Trophoblast cell (in vitro differentiated cells and primary cell): ENCODE results near the gene CHST9.
"Not testable (repeated sequence)": the region's sequence is repeated elsewhere in the genome, so short reads cannot be mapped to it uniquely, and the experiment has no call there.

Experiments
- DNase-seq, 2 donors: peaks; one replicate each; pipeline ENCODE4 v3.0.0-alpha.2; 2016
- H2AFZ ChIP-seq: 2 replicates; pipeline ENCODE4 v1.6.1; 2013; ENCODE audit warnings: low read length, moderate library complexity, mild to moderate bottlenecking; ENCODE audit not compliant: insufficient read depth, poor library complexity
- H2AK5ac ChIP-seq: 2 replicates; pipeline ENCODE4 v1.6.1; 2013; ENCODE audit warnings: mild to moderate bottlenecking, low read length
- H2BK120ac ChIP-seq: 2 replicates; pipeline ENCODE4 v1.6.1; 2013; ENCODE audit warnings: low read length, mild to moderate bottlenecking, moderate library complexity; ENCODE audit not compliant: insufficient read depth, poor library complexity
- H2BK12ac ChIP-seq: 2 replicates; pipeline ENCODE4 v1.6.1; 2013; ENCODE audit warnings: mild to moderate bottlenecking, low read length, moderate library complexity
- H2BK5ac ChIP-seq: 2 replicates; pipeline ENCODE4 v1.6.1; 2013; ENCODE audit warnings: low read length, low read depth, moderate library complexity, mild to moderate bottlenecking; ENCODE audit not compliant: poor library complexity
- H3K14ac ChIP-seq: 2 replicates; pipeline ENCODE4 v1.6.1; 2013; ENCODE audit warnings: mild to moderate bottlenecking, low read length
- H3K18ac ChIP-seq: 2 replicates; pipeline ENCODE4 v1.6.1; 2013; ENCODE audit warnings: mild to moderate bottlenecking, low read length
- H3K23ac ChIP-seq: 2 replicates; pipeline ENCODE4 v1.6.1; 2013; ENCODE audit warnings: low read length
- H3K27ac ChIP-seq: 2 replicates; pipeline ENCODE4 v1.5.1; 2013; ENCODE audit warnings: low read depth, mild to moderate bottlenecking, inconsistent platforms, low read length, moderate library complexity
- H3K27me3 ChIP-seq: 2 replicates; pipeline ENCODE4 v1.6.1; 2013; ENCODE audit warnings: inconsistent platforms, mild to moderate bottlenecking, low read length, moderate library complexity; ENCODE audit not compliant: insufficient read depth
- H3K36me3 ChIP-seq, 2 experiments: 1 replicate in 1 of 2; 2 replicates in 1 of 2; pipeline ENCODE4 v1.6.1; 2013; ENCODE audit warnings: low read length in 2 of 2, mild to moderate bottlenecking in 2 of 2, moderate library complexity in 1 of 2; ENCODE audit not compliant: insufficient read depth in 2 of 2, control insufficient read depth in 1 of 2
- H3K4ac ChIP-seq: 2 replicates; pipeline ENCODE4 v1.6.1; 2013; ENCODE audit warnings: low read depth, mild to moderate bottlenecking, low read length, moderate library complexity
- H3K4me1 ChIP-seq, 2 experiments: 1 replicate in 1 of 2; 2 replicates in 1 of 2; pipeline ENCODE4 v1.6.1; 2013; ENCODE audit warnings: low read length in 2 of 2, mild to moderate bottlenecking in 2 of 2, moderate library complexity in 1 of 2; ENCODE audit not compliant: insufficient read depth in 2 of 2, control insufficient read depth in 1 of 2
- H3K4me2 ChIP-seq: 2 replicates; pipeline ENCODE4 v1.6.1; 2013; ENCODE audit warnings: inconsistent platforms, mild to moderate bottlenecking, low read length, moderate library complexity
- H3K4me3 ChIP-seq: 2 replicates; pipeline ENCODE4 v1.5.1; 2013; ENCODE audit warnings: mild to moderate bottlenecking, low read depth, low read length, inconsistent platforms
- H3K79me1 ChIP-seq: one replicate; pipeline ENCODE4 v1.6.1; 2013; ENCODE audit warnings: low read length
- H3K79me2 ChIP-seq: 2 replicates; pipeline ENCODE4 v1.6.1; 2013; ENCODE audit warnings: low read length, mild to moderate bottlenecking; ENCODE audit not compliant: control insufficient read depth, insufficient read depth, poor library complexity
- H3K9ac ChIP-seq: 2 replicates; pipeline ENCODE4 v1.6.1; 2013; ENCODE audit warnings: mild to moderate bottlenecking, low read length
- H3K9me3 ChIP-seq: 2 replicates; pipeline ENCODE4 v1.6.1; 2013; ENCODE audit warnings: low read depth, mild to moderate bottlenecking, control low read depth, inconsistent platforms, low read length; ENCODE audit not compliant: insufficient read depth
- H4K12ac ChIP-seq: 2 replicates; pipeline ENCODE4 v1.6.1; 2013; ENCODE audit warnings: low read depth, mild to moderate bottlenecking, low read length, moderate library complexity
- H4K8ac ChIP-seq: 2 replicates; pipeline ENCODE4 v1.6.1; 2013; ENCODE audit warnings: low read depth, mild to moderate bottlenecking, low read length, moderate library complexity
- H4K91ac ChIP-seq: one replicate; pipeline ENCODE4 v1.6.1; 2013; ENCODE audit warnings: low read depth, mild to moderate bottlenecking, low read length, moderate library complexity
- WGBS: extraction: QIAGEN DNeasy Blood & Tissue Kit; methylation state at CpG from one replicate; pipeline ENCODE4 v1.1.7; 2013; ENCODE audit warnings: missing lambda C conversion rate; ENCODE audit not compliant: insufficient read length, insufficient coverage; ENCODE audit errors: extremely low coverage; 5-methylcytosine and 5-hydroxymethylcytosine counted together

The CHST9 gene

DNA sequence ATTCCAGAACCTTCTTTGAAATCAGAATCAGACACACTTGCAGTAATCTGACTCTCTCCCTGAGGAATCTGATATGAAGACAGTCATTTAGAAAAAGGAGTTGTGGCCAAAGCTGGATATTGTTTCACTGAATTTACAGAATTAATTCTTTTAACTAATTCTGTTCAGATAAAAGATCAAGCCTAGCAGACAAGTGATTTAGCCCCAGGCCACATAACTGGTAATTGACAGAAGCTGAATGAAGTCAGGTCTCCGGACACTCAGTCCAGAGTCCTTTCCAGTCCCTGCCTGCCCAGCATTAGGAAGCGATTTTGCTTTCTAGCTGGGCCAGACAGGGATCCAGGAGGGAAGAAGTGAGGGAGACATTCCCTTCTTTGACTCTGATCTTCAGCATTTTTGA is 208.9 kb downstream of the CHST9 start:
- Histone ChIP-seq H3K79me2 (no peaks in the 10 kb centered on the region), H3K9ac (no peak overlapping the region), H3K23ac (no peak overlapping the region), H2AK5ac (no peak overlapping the region), H3K27me3 (no peaks in the 10 kb centered on the region), H3K79me1 (no peaks in the 10 kb centered on the region), H3K4ac (no peak overlapping the region), H2AFZ (no peak overlapping the region), H3K4me2 (no peak overlapping the region), H3K14ac (no peak overlapping the region), H3K4me3 (no peak overlapping the region), H2BK120ac (no peak overlapping the region), H3K4me1 (no peaks in the 10 kb centered on the region), H2BK12ac (no peak overlapping the region), H3K27ac (no peak overlapping the region), H3K36me3 (no peaks in the 10 kb centered on the region), H3K18ac (no peak overlapping the region), H3K9me3 (peaks cover 3% of the 10 kb centered on the region), H2BK5ac (no peak overlapping the region), H4K91ac (no peak overlapping the region), H4K12ac (no peak overlapping the region), H4K8ac (no peak overlapping the region)
- WGBS: no CpG with 5 or more reads among the region's 2 CpGs
- no peak for DNase-seq

DNA sequence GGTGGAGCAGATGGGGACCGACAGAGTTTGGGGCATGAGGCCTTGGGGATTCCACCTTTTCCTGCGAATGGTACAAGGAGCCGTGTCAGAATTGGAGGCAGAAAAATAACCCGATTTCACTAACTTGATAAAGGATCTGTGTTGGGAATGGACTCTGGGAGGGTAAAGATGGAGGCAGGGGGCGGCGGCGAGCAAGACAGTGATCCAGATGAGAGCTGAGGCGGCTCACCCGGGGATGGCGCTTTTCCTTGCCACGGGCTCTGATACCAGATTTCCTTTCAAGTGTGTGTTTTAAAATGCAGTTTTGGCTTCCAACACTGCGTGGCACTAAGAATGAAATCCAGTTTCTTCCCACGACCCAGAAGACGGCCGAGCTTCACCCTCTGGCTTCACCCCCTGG is 212.6 kb downstream of the CHST9 start:
- H3K4me1 ChIP-seq, H3K79me1 ChIP-seq, H3K4ac ChIP-seq, H2AK5ac ChIP-seq, H3K27me3 ChIP-seq, H3K9me3 ChIP-seq, H3K4me3 ChIP-seq, H2BK12ac ChIP-seq, H2BK120ac ChIP-seq, H2AFZ ChIP-seq, H3K79me2 ChIP-seq, H4K12ac ChIP-seq, H3K14ac ChIP-seq, H4K8ac ChIP-seq, DNase-seq, H3K27ac ChIP-seq, H3K4me2 ChIP-seq, H3K36me3 ChIP-seq, H2BK5ac ChIP-seq, H3K9ac ChIP-seq, H3K23ac ChIP-seq, H3K18ac ChIP-seq, H4K91ac ChIP-seq: not testable (repeated sequence)
- WGBS: no CpG with 5 or more reads among the region's 15 CpGs

DNA sequence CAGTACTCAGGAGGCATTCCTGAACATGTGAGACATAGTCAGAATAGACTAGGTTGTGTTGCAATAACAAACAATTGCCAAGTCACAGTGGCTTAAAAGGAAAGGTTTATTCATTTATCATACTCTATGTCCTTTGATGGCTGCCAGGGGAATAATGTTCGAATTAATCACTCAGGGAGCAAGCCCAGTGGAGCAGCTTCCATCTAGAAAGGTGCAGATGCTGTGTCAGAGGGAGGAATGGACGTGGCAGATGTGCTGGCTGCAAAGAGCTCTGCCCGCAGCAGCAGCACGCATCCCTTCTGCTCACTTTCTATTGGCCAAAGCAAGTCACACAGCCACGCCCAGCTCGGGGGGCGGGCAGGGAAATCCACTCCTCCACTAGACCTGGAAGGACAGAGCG is 213.7 kb downstream of the CHST9 start:
- no peaks in the 10 kb centered on the region for H3K79me1 ChIP-seq
- no peak overlapping the region for H4K8ac ChIP-seq
- H4K91ac ChIP-seq: no peak overlapping the region
- H2BK5ac ChIP-seq: no peak overlapping the region
- H3K27me3 ChIP-seq: no peaks in the 10 kb centered on the region
- H2AFZ ChIP-seq: no peak overlapping the region
- WGBS: no CpG with 5 or more reads among the region's 8 CpGs
- H3K79me2 ChIP-seq: no peaks in the 10 kb centered on the region
- no peak overlapping the region for H2BK12ac ChIP-seq
- H3K9ac ChIP-seq: no peak overlapping the region
- H3K27ac ChIP-seq: no peak overlapping the region
- H3K18ac ChIP-seq: no peak overlapping the region
- no peak overlapping the region for H3K23ac ChIP-seq
- no peaks in the 10 kb centered on the region for H3K4me1 ChIP-seq
- H3K4me2 ChIP-seq: no peak overlapping the region
- no peaks in the 10 kb centered on the region for H3K36me3 ChIP-seq
- H3K14ac ChIP-seq: no peak overlapping the region
- DNase-seq: peak; percentile 35 to 61
- H4K12ac ChIP-seq: no peak overlapping the region
- no peak overlapping the region for H2AK5ac ChIP-seq
- H3K9me3 ChIP-seq: peaks cover 3% of the 10 kb centered on the region
- no peak overlapping the region for H3K4me3 ChIP-seq
- no peak overlapping the region for H3K4ac ChIP-seq
- no peak overlapping the region for H2BK120ac ChIP-seq

GRCh38 chr18:26970637-26971036 is 214.5 kb downstream of the CHST9 start:
- Histone ChIP-seq H3K9ac (no peak overlapping the region), H3K14ac (no peak overlapping the region), H4K91ac (no peak overlapping the region), H3K36me3 (no peaks in the 10 kb centered on the region), H3K79me1 (no peaks in the 10 kb centered on the region), H2BK5ac (no peak overlapping the region), H4K8ac (no peak overlapping the region), H4K12ac (no peak overlapping the region), H3K4me3 (no peak overlapping the region), H3K79me2 (no peaks in the 10 kb centered on the region), H2BK120ac (no peak overlapping the region), H3K4ac (no peak overlapping the region), H3K27ac (no peak overlapping the region), H3K23ac (no peak overlapping the region), H3K9me3 (peaks cover 3% of the 10 kb centered on the region), H3K4me1 (no peaks in the 10 kb centered on the region), H2BK12ac (no peak overlapping the region), H3K27me3 (no peaks in the 10 kb centered on the region), H3K18ac (no peak overlapping the region), H2AK5ac (no peak overlapping the region), H3K4me2 (no peak overlapping the region), H2AFZ (no peak overlapping the region)
- DNase-seq: no peak
- WGBS: no CpG with 5 or more reads among the region's 4 CpGs
